Fibroblast of lung (primary cell): ENCODE data around the gene CCDC127.
"Not testable (repeated sequence)": the region's sequence is repeated elsewhere in the genome, so short reads cannot be mapped to it uniquely, and the experiment has no call there.

ENCODE experiments used
- EZH2 ChIP-seq: IDR thresholded peaks from 2 replicates; pipeline ENCODE4 v1.5.1; 2012; ENCODE audit warnings: low read length, control low read depth, mild to moderate bottlenecking; ENCODE audit errors: missing control alignments
- TF ChIP-seq, protein P1 (sequence below), 2 donors: IDR thresholded peaks in 1 of 2; conservative IDR thresholded peaks in 1 of 2; 1 replicate in 1 of 2; 2 replicates in 1 of 2; pipeline ENCODE4 v1.5.1; 2011 to 2012; ENCODE audit warnings: low read length in 2 of 2, control low read depth in 1 of 2, inconsistent platforms in 1 of 2, low read depth in 1 of 2, mild to moderate bottlenecking in 1 of 2

DNA sequence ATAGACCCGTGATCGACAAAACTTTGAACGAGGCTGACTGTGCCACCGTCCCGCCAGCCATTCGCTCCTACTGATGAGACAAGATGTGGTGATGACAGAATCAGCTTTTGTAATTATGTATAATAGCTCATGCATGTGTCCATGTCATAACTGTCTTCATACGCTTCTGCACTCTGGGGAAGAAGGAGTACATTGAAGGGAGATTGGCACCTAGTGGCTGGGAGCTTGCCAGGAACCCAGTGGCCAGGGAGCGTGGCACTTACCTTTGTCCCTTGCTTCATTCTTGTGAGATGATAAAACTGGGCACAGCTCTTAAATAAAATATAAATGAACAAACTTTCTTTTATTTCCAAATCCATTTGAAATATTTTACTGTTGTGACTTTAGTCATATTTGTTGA, 38.4 kb upstream of the CCDC127 start:
- TF ChIP-seq, protein P1, sequence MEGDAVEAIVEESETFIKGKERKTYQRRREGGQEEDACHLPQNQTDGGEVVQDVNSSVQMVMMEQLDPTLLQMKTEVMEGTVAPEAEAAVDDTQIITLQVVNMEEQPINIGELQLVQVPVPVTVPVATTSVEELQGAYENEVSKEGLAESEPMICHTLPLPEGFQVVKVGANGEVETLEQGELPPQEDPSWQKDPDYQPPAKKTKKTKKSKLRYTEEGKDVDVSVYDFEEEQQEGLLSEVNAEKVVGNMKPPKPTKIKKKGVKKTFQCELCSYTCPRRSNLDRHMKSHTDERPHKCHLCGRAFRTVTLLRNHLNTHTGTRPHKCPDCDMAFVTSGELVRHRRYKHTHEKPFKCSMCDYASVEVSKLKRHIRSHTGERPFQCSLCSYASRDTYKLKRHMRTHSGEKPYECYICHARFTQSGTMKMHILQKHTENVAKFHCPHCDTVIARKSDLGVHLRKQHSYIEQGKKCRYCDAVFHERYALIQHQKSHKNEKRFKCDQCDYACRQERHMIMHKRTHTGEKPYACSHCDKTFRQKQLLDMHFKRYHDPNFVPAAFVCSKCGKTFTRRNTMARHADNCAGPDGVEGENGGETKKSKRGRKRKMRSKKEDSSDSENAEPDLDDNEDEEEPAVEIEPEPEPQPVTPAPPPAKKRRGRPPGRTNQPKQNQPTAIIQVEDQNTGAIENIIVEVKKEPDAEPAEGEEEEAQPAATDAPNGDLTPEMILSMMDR (conservative IDR thresholded peaks at IDR 0.05 in 1 of 2, IDR thresholded peaks at IDR 0.05 in 1 of 2; ENCODE audit: low read depth in 1 of 2, low read length in 2 of 2): not testable (repeated sequence)
- TF ChIP-seq EZH2: not testable (repeated sequence)
